Astrocyte (in vitro differentiated cells and primary cell): Measurements from ENCODE around the gene TM2D1.

ENCODE experiments used
- CTCF ChIP-seq: IDR thresholded peaks from 2 replicates; pipeline ENCODE4 v1.5.1; 2011; ENCODE audit warnings: low read depth, mild to moderate bottlenecking, inconsistent platforms, low read length, moderate library complexity; ENCODE audit not compliant: insufficient read depth
- EZH2 ChIP-seq: IDR thresholded peaks from 2 replicates; pipeline ENCODE4 v1.6.1; 2012; ENCODE audit warnings: mild to moderate bottlenecking, low read length, inconsistent platforms; ENCODE audit not compliant: insufficient read depth

DNA sequence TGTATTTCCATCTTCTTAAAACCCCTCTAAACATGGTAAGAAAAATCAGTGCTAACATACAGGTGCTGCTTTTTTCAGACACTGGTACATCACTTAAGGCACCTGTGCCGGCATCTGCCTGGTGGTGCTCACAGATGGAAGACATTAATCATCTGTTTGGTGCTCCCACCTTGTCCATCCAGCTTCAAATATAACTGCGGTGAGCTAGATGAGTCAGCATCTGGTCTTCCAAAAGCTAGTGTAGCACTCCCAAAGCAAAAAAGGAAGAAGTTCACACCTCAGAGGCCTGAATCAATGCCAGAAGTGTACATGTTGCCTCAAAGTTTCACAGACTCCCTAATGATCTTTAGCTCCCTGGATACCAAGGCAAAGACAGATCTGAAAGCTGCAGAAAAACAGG, 44.4 kb downstream of the TM2D1 start:
- no peak for TF ChIP-seq CTCF
- no peak for TF ChIP-seq EZH2
